Stimulated activated CD8-positive, alpha-beta memory T cell treated with anti-CD3 and anti-CD28 coated beads, Interleukin-15, amount 100 ng/mL, for 24 hours (primary cell): ENCODE data around the gene EDEM1.
"Not testable (repeated sequence)": the region's sequence is repeated elsewhere in the genome, so short reads cannot be mapped to it uniquely, and the experiment has no call there.

Experiments
- DNase-seq: peaks from one replicate; pipeline ENCODE4 v3.0.0-alpha.2; 2020; ENCODE audit warnings: low read depth

The EDEM1 gene

DNA sequence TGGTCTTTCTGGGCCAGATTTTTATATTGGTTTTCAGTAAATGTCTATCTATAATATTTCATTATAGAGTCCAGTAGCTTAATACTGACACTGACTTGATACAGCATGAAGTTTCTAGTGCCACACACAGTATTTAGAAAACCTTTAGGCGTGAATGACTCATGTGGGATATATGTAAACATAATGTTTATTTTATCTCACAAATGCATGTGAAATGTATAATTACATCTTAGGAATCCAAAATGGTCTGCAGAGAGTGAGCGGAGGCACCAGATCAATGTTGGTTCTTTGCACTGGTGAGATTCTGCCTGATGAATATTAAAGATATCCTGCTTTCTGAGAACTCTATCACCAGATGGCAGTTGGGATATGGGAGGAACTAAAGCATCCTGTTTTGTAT, 8.5 kb upstream of the EDEM1 start:
- not testable (repeated sequence) for DNase-seq

DNA sequence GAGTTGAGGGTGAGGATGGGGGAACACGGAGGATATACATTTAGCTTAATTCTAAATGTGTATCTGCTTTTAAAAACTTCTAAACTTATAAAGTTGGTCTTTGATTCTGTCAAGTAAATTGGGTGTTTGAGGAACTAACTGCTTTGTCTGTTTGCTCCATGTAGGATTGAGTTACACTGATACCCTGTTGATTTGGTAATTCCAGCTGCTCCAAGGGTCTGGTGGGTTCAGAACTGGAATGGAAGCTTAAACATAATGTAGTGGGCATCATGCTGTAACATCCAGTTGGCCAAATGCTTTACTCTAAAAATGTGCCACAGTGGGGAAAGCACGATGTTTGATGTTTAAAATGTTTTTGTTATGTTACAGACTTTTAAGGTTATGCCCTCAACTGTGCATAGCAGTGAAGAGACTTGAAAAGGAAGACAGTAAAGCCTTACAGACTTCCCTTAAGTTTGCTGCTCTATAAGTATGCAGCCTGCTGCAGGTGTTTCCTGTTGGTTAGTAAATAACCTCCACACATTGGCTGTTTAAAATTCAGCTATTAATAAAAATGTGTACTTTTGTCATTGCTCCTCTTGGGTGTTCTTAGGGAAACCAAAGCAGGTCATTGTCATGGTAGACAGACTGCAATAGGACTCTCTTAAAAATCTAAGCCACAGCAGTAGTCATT, 5.9 kb upstream of the EDEM1 start:
- DNase-seq, result no peak

DNA sequence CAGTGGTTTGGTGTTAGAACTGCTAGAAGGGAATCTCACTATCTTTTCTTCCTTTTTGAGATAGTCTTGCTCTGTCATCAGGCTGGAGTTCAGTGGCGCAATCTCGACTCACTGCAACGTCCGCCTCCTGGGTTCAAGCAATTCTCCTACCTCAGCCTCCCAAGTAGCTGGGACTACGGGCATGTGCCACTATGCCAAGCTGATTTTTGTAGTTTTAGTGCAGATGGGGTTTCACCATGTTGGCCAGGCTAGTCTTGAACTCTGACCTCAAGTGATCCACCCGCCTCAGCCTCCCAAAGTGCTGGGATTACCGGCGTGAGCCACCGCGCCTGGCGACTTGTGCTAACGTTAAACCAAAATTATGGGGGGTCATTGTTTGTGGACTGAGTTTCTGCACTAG, 3.8 kb upstream of the EDEM1 start:
- not testable (repeated sequence) for DNase-seq

DNA sequence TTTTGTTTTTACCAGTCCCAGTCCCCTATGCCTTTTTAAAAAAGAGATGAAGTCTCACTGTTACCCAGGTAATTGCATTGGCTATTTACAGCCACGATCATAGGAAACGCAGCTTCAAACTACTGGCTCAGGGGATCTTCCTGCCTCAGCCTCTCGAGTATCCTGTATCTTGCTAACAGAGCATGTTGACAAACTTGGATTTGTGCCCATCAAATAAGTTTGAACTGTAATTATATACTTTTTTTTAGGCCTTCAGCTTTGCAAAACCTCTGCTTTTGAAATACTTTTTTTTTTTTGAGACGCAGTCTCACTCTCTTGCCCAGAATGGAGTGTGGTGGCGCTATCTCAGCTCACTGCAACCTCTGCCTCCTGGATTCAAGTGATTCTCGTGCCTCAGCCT, 3.0 kb upstream of the EDEM1 start:
- no peak for DNase-seq

DNA sequence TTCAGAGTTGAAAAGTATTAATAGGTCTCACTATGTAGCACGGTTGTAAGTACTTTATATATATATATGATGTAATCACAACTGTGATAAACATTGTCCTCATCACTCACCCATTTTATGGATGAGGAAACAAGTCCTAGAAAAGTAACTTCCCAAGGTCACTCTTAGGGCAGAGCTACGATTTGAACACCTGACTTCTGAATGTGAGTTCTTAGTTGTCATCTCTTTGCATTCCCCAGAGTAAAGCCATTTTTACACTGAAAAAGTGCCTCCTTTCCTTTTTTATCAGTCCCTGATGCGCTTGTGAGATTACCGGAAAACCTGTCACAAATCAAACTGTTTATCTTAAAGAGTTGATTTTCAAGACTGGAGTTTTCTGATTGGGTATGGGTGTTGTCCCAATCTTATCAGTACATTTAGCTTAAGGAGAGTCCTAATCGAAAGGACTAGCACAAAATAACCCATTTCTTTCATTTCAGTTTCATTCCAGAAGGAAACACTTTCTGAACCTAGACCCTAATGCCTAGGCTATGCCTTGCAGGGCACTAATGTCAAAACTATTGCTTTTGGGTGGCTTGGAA, 2.3 kb upstream of the EDEM1 start:
- DNase-seq, result no peak

DNA sequence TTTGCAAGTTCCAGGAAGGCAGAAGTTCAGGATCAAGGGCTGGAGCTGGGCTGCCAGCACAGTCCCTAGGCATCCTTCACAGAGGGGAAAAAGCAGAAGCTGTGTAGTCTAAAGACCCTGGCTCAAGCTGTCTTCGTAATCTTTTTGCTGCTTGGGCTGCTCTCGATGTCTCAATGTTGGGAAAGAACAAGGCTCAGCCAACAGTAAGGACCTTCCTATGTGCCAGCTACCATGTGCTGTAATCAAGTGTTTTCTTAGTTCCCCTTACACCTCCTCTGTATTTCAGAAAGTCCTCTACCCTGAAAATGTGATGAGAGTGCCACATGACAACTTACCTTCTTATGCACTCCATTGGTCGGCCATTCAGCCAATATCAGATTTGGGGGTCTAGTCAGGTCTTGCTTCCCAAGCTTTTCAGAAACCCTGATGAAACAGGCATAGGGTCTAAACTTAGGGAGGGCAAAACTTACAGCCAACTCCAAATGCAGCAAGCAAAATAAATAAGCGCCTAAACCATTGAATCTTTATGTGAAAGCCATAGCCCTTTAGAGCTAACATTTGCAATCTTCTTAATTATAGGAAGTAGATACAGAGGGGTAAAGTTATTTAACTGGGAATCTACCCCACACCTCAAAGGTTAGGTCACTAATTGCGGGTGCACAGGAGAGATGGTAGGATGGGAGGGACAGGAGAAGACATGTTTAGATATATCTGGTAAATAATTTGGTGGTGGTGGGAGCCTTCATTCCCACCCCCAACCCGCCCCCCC, 1.2 kb upstream of the EDEM1 start:
- DNase-seq, result no peak

DNA sequence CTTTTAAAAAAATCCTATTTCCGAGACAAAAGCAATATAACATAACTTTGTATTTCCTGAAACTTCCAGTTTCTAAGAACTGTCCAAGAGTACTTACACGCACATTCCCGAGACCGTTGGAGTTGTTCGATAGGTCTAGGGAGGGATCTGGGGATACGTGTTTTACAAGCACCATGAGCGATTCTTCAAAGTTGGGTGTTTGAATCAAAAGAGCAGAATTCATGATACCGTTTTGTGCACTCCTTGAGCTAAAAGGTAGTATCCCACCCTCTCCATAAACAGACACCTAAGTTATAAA, 700 bp upstream of the EDEM1 start:
- no peak for DNase-seq

DNA sequence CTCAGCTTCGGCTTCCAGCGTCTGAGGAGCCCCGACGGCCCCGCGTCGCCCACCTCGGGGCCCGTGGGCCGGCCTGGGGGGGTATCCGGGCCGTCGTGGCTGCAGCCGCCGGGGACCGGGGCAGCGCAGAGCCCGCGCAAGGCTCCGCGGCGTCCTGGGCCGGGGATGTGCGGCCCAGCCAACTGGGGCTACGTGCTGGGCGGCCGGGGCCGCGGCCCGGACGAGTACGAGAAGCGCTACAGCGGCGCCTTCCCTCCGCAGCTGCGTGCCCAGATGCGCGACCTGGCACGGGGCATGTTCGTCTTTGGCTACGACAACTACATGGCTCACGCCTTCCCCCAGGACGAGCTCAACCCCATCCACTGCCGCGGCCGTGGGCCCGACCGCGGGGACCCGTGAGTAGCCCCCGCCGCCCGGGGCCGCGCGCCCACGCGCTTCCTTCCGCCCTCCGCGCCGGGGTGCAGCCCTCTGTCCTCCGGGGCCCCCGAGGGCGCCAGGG, 462 bp downstream of the EDEM1 start:
- no peak for DNase-seq

DNA sequence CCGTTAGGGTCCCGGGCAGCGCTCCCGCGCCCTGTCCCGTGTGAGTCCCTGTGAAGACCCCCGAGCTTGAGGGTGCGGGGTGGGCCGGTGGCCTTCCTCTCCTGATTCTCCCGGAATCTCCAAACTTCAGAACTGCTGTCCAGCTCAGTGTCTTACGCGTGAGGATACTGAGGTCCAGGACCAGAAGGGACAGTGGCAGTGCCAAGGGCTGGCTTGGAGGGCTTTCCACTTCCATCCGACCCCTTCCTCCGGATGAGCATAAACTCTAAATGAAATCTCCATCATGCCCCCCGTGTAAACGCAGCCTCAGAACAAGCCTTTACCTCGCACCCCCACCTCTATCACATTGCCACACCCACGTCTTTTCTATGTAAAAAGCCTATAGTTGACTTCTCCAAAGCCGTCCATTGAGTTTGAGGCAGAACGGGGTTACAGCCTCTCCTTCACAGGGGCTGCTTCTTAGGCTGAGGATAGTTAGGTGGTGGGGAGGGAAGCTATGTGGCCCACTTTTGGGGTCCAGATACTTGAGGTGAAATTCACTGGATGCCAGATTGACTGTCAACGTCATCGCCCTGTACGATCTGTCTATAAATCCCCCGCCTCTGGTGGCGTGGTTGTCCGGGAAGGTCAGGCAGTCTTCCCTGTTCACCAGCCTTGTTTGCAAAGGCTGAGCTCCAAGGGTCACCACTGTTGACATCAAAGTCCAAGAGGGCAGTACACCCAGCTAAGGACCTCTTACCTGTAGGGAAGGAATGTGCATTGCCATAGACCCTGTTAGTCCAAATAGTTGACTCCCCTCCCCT, 1.1 kb downstream of the EDEM1 start:
- no peak for DNase-seq

DNA sequence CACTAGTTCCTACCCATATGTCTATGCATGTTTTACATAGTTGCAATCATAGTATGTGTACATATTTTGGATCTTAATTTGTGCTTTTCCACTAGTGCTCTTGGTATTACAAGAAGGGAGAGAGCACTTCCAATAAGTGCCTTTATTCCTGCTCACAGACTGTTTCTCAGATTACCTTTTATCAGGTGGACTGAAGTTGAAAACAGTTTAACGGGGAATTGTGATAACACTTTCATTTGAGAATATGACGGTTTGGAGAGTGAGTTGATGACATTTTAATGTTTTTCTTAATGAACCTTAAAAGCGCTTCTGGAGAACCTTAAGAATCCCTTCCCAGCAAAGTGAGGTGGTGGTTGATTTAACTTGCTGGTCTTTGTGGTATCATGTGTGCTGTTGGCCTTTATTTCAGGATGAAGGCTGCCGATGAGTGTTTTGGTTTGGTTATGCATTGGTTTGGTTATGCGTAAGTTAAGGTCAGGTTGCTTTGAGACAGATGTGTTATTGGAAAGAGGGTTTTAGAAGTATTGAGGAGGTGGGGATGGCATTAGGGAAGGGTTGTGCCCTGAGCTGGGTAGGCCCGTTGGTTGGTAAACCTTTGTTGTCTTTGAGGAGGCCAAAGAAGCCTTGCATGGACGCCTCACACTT, 2.8 kb downstream of the EDEM1 start:
- no peak for DNase-seq

DNA sequence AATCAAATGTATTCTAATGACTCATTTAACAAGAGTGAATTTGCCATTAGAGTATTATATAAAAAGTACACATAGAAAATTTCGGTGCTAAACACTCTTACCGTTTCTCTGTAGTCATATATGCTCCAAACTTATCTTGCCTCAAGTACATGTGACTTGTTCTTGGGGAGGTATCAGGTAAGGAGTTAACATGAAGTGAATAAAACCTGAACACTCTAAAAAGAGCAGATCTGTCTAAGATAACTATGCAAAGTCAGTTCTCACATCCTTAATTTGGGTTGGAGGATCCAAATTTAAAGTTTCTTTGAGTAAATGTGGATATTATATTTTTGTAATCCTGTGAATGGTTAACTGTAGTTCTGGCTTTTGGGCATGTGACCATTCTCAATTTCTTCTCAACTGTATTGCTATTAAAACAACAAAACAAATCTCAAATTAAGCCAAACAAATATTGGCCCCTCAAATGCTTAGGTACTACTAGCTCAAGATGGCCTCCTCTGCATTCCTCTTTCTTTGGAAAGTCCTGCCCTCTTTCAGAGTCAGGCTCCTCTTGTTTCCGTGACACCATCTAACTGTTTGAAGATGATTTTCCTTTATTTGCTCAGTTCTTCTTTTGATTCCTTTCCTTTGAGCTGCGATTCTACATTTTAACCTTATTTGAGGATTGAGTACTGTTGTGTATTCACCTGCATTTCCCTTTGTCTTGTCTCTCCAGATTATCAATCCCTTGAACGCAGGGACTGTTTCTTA, 4.2 kb downstream of the EDEM1 start:
- DNase-seq, result no peak

DNA sequence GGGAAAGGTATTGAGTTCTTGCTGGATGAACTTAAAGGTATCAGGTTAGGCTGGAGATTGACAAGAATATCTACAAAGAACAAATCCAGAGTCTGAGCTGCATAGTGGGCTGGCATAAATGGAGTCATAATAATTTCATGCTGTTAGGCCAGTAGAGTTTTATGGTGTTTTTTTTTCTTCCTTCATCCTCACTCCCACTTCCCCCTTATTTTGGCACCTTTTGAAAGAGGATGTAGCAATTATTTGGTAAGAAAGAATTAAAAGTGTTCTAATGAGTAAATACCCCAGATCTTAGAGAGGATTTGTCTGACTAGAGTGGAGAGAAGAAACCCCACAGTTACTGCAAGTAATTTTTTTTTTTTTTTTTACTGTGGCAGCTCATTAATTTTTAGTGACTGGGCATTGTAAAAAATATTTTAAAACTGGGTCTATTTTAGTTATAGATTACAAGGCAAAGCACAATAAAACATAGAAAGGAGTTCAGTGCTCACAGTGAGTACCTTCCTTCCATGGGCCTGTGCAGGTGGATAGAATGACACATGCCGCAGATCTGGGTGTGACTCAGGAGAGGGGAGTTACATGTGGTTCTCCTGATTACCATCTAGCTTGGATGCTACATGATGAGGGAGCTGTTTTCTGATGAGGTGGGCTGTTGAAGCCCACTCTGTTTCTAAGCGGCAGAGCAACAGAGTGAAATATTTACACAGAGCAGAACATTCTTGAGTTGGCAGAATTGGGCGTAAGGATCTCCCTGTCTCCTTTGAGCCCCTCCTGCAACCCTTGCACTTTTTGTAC, 5.3 kb downstream of the EDEM1 start:
- DNase-seq, result no peak

DNA sequence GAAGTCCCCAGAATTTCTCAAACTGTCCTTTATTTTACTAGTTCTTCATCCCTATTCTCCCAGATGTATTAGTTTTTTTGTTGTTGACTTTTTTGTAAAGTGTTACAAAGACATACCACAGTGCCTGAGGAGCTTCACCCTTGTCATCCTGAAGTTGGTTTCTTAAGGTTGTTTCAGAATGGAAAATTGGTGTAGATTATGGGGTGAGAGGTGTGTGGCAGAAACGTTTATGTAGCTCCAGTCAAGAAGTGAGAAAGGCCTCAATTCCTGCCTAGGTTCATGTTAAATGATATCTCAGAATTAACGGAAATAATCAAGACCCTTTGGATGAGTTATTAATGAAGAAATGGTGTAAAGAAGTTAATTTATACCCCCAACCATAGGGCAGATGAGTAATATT, 6.8 kb downstream of the EDEM1 start:
- no peak for DNase-seq

DNA sequence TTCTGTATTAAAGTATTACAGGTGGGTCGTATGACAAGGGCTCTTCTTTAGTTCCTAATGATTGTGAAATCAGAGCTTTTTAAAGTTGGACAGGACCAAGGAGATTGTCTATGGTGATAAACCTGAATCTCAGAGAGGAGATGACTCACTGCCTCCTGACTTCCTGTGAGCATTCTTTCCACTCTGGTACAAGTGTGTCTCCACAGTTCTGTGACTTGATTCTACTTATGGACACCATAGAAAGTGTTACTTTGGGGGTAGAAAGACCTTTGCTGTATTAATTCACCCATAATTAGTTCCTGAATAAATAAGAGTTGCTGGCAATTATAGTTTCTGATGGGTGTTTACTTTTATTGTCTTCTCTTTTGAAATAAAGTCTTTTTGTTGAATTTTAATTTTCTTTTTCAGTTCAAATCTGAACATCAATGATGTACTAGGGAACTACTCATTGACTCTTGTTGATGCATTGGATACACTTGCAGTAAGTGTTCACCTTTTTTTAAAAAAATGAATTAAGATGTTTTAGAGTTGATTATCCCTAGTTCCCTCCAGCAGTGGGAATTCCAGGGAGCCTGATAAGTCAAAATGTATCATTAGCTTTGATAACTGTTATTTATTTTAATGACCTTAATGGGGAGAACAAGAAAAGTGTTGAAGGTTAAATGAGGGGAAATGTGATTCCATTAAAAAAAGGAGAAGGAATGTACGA, 7.4 kb downstream of the EDEM1 start:
- DNase-seq, result no peak

DNA sequence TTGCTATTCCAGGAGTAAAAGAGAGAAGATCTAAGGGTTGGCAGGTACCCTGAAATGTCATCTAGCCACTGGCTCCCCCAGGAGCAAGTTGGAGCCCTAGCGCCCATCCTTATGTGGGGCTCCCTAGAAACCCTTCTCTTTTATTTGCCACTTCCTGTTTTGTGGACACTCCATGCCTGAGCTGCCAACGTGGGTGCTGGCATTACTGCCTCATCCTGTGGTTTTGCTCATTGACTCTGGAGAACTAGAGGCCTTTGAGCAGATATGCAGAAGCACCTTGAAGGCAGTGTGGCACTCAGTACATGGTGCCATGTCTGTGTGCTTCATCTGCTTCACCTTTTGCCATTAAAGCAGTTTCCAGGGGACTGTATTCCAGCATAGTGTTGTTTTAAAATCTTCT, 8.1 kb downstream of the EDEM1 start:
- DNase-seq, result no peak

DNA sequence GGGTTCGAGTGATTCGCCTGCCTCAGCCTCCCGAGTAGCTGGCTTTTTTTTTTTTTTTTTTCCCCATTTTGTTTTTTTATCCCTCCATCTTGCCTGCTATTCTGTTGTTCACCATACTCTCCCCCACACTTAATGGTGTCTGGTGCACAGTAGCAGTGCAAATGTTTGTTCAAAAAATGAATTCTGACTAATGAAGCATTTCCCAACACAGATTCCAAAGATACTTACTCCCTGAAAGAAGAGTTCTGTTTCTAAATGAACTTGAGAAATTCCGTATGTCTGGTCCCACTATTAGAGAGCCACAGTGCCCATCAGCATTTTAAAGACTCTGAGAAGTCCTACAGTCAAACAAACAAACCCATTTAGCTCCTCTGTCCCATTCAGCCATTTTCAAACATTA, 9.5 kb downstream of the EDEM1 start:
- no peak for DNase-seq

DNA sequence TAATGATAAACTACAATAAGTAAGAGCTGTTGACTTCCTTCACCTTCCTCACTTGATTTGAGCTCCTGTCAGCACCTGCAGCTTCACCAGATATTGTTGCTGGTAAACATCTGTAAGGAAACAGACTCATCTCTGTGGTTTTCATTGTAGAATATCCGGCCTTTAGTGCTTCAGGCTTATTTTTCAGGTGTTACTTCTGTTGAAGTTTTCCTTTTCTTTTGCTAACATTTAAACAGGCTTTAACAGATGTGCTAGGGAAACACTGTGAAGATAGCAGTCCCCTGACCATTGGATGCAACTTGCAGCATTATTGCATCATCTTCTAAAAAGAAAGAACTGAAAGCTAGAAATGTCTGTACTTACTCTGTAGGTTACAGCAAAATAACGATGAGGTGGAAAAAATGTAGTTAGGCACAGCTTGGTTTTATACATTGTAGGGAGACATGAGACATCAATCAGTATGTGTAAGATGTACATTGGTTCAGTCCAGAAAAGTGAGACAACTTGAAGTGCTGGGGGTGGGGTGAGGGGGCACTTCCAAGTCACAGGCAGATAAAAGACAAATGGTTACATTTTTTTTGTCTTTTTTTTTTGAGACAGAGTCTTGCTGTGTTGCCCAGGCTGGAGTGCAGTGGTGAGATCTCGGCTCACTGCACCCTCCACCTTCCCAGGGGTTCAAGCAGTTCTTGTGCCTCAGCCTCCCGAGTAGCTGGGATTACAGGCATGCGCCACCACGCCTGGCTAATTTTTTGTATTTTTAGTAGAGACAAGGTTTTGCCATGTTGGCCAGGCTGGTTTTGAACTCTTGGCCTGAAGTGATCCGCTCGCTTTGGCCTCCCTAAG, 10.2 kb downstream of the EDEM1 start:
- no peak for DNase-seq

DNA sequence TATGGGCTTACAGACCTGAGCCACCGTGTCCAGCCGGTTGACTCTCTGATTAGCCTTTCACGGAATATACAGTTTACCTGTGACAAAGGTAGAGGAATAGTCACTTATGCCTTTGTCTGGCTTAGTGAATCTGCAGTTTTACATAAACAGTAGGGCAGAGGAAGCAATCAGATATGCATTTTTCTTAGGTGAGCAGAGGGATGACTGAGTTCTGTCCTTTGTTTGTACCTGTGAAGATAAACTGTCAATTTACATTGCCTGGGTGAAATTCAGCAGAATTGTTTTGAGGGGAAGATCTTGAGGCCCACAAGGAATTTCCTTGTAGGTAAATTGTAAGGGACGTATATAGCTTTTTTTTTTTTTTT, 10.8 kb downstream of the EDEM1 start:
- no peak for DNase-seq
